22Rv1 (cell line): ENCODE results near the gene SEMA4A.

Experiments
- H3K27ac ChIP-seq: fragments of 450-650 bp; 2 replicates; pipeline ENCODE4 v1.5.1; 2017
- ZFX ChIP-seq: fragments of 450-650 bp; IDR thresholded peaks from 2 replicates; pipeline ENCODE4 v1.6.1; 2017; ENCODE audit warnings: antibody characterized with exemption, borderline replicate concordance
- TF ChIP-seq, protein P1 (sequence below): fragments of 450-650 bp; IDR thresholded peaks from 2 replicates; pipeline ENCODE4 v1.5.1; 2017; ENCODE audit warnings: mild to moderate bottlenecking

SEMA4A gene

GRCh38 chr1:156121457-156121856 is 31.9 kb upstream of the SEMA4A start:
- TF ChIP-seq ZFX: no peak
- TF ChIP-seq, protein P1, sequence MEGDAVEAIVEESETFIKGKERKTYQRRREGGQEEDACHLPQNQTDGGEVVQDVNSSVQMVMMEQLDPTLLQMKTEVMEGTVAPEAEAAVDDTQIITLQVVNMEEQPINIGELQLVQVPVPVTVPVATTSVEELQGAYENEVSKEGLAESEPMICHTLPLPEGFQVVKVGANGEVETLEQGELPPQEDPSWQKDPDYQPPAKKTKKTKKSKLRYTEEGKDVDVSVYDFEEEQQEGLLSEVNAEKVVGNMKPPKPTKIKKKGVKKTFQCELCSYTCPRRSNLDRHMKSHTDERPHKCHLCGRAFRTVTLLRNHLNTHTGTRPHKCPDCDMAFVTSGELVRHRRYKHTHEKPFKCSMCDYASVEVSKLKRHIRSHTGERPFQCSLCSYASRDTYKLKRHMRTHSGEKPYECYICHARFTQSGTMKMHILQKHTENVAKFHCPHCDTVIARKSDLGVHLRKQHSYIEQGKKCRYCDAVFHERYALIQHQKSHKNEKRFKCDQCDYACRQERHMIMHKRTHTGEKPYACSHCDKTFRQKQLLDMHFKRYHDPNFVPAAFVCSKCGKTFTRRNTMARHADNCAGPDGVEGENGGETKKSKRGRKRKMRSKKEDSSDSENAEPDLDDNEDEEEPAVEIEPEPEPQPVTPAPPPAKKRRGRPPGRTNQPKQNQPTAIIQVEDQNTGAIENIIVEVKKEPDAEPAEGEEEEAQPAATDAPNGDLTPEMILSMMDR: no peak
- H3K27ac ChIP-seq: peak overlapping the region; percentile 76; the same call in 1 of the 2 replicates

GRCh38 chr1:156122086-156122485 is 31.3 kb upstream of the SEMA4A start:
- H3K27ac ChIP-seq: peak overlapping the region; percentile 76
- TF ChIP-seq ZFX: no peak
- TF ChIP-seq, protein P1: no peak

GRCh38 chr1:156122519-156123355 is 30.6 kb upstream of the SEMA4A start:
- no peak for TF ChIP-seq ZFX
- TF ChIP-seq, protein P1: no peak
- H3K27ac ChIP-seq: peak overlapping the region; percentile 76

DNA sequence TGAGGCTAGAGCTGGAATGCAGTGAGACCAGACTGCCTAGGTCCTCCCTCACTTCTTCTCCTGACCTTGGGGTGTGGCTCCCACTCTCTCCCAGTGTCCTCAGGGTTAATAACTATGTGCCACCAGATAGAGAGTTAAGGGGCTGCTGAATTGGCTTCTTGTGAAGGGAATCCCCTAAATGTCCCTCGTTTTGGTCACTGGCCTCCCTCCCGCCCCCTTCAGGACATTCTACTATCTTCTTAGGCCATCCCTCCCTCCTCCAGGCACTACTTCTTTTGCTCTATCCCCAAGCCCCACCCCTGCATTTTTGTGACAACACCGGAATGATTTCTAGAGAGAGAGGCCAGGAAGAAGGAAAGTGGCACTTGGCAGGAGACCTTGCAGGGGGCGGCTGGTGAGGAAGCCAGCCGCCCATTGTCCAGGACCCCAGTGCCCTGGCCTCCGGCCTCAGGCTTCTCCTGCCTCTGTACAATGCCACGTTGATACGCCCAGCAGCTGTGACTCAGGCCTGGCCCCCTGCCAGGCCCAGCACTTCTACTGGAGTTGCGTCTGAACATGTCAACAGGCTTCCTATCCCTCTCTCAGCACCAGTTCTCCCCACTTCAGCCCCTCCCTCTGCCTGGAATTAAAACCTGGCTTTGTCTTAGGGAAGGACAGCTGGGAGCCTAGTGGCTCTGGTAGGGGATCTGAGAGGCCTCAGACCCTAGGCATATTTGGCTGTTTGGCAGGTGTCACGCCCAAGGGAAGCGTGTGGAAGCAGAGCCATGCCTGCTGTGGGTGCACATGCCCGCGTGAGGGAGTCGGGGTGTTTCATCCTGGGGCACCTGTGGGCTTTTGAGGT is 29.8 kb upstream of the SEMA4A start:
- H3K27ac ChIP-seq: peak overlapping the region; percentile 76
- TF ChIP-seq, protein P1: peak; percentile 67
- no peak for TF ChIP-seq ZFX

- H3K27ac ChIP-seq: peak overlapping the region; percentile 76
- TF ChIP-seq, protein P1: no peak
- TF ChIP-seq ZFX: no peak
Measured at GRCh38 chr1:156124557-156125483, 28.6 kb upstream of the SEMA4A start.

DNA sequence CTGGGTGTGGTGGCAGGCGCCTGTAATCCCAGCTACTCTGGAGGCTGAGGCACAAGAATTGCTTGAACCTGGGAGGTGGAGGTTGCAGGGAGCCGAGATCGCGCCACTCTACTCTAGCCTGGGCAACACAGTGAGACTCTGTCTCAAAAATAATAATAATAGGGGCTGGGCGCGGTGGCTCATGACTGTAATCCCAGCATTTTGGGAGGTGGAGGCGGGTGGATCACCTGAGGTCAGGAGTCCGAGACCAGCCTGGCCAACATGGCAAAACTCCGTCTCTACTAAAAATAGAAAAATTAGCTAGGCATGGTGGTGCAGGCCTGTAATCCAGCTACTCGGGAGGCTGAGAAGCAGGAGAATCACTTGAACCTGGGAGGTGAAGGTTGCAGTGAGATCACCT is 27.8 kb upstream of the SEMA4A start:
- H3K27ac ChIP-seq: peak overlapping the region; percentile 76; the same call in 1 of the 2 replicates

DNA sequence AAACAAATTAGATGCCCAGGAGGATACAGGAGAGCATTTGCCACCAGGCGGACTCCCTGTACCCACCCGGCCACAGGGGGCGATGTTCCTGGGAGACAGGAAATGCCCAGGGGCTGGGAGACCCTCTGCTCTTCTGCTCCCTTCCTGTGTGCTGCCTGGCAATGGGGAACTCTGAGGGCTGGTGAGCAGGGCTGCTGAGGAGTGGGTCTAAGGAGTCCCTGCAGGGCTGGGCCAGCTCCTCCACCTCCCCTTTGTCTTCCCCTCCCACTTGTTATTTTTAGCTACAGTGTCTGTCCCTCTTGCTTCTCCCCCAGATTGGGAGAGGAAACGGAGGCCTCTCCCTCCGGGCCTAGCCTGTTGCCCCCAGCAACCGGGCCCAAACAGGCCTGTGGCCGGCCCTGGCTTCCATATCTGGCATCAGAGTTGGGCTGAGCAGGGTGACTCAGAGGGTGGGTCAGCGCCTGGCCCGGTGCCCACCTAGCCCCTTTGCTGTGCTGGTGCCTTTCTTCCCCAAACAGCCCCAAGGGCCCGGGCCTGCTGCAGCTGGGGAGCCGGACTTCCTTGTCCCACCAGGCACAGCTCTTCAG is 27.2 kb upstream of the SEMA4A start:
- no peak overlapping the region for H3K27ac ChIP-seq
- TF ChIP-seq, protein P1: peak; percentile 58
- TF ChIP-seq ZFX: no peak
